SK-N-SH (cell line): Measurements from ENCODE around the gene CNTNAP2. TPM values are rescaled to one million over a fixed set of nuclear protein-coding genes. Genes with fewer than 3 reads are reported as not detected.

Experiments
- CTCF ChIA-PET: fragments of 300-600, 350-600 bp; formaldehyde crosslinking; extraction: SDS; loops from one replicate; lab custom pipeline; 2021; lab: Yijun Ruan, JAX
- POLR2A ChIA-PET: fragments of 350-600 bp; sonication (Branson Sonifier 250); formaldehyde crosslinking; extraction: SDS; loops from one replicate; lab custom pipeline; 2020; ENCODE audit warnings: antibody characterized with exemption, inconsistent platforms; lab: Yijun Ruan, JAX
- DNase-seq: peaks from one replicate; pipeline ENCODE4 v3.0.0; 2012
- H2AFZ ChIP-seq: fragments of 200-600 bp; sonication (generic); 2 replicates; pipeline ENCODE4 v1.8.1; 2016; ENCODE audit warnings: antibody characterized with exemption, mild to moderate bottlenecking, low read depth
- H3F3A ChIP-seq: fragments of 200-600 bp; sonication (generic); replicated peaks from 2 replicates; pipeline ENCODE3; 2016; ENCODE audit warnings: antibody characterized with exemption, mild to moderate bottlenecking; ENCODE audit not compliant: insufficient read depth
- H3K27ac ChIP-seq, 2 experiments: fragments of 200-500 bp in 1 of 2; fragments of 200-600 bp in 1 of 2; sonication (Bioruptor generic) in 1 of 2; sonication (generic), shearing (Covaris generic) in 1 of 2; 2 replicates each; pipeline versions ENCODE4 v1.5.1 to v1.6.1; 2014 to 2016; ENCODE audit warnings: low read depth in 2 of 2, inconsistent platforms in 1 of 2, low read length in 1 of 2, mild to moderate bottlenecking in 1 of 2, mixed read lengths in 1 of 2
- H3K27me3 ChIP-seq: fragments of 200-600 bp; sonication (generic), shearing (Covaris generic); 2 replicates; pipeline ENCODE4 v1.6.1; 2016; ENCODE audit warnings: mixed run types; ENCODE audit not compliant: insufficient read depth
- H3K36me3 ChIP-seq, 2 experiments: fragments of 200-500 bp in 1 of 2; fragments of 200-600 bp in 1 of 2; sonication (Bioruptor generic) in 1 of 2; sonication (generic) in 1 of 2; replicated peaks in 1 of 2; 2 replicates each; pipeline versions ENCODE3 to v1.5.1; 2014 to 2016; ENCODE audit warnings: low read length in 1 of 2, mild to moderate bottlenecking in 1 of 2; ENCODE audit not compliant: insufficient read depth in 2 of 2, control insufficient read depth in 1 of 2
- H3K4me1 ChIP-seq, 2 experiments: fragments of 200-500 bp in 1 of 2; fragments of 200-600 bp in 1 of 2; sonication (Bioruptor generic) in 1 of 2; sonication (generic), shearing (Covaris generic) in 1 of 2; 2 replicates each; pipeline versions ENCODE4 v1.5.1 to v1.6.1; 2014 to 2016; ENCODE audit warnings: low read depth in 1 of 2, low read length in 1 of 2, mixed run types in 1 of 2; ENCODE audit not compliant: insufficient read depth in 2 of 2, control insufficient read depth in 1 of 2
- H3K4me2 ChIP-seq: fragments of 200-600 bp; sonication (generic), shearing (Covaris generic); 2 replicates; pipeline ENCODE4 v1.6.1; 2017; ENCODE audit warnings: mixed run types
- H3K4me3 ChIP-seq, 2 experiments: fragments of 200-500 bp in 1 of 2; fragments of 200-600 bp in 1 of 2; sonication (Bioruptor generic) in 1 of 2; sonication (generic), shearing (Covaris generic) in 1 of 2; 2 replicates each; pipeline versions ENCODE4 v1.5.1 to v1.8.1; 2014 to 2016; ENCODE audit warnings: low read depth in 2 of 2, inconsistent platforms in 1 of 2, low read length in 1 of 2, mild to moderate bottlenecking in 1 of 2, mixed read lengths in 1 of 2, moderate library complexity in 1 of 2
- H3K79me2 ChIP-seq: fragments of 200-600 bp; sonication (generic); 2 replicates; pipeline ENCODE4 v1.8.1; 2017; ENCODE audit warnings: mild to moderate bottlenecking; ENCODE audit not compliant: insufficient read depth
- H3K9ac ChIP-seq: fragments of 200-600 bp; sonication (generic); 2 replicates; pipeline ENCODE4 v1.6.1; 2017; ENCODE audit warnings: mixed run types
- H3K9me2 ChIP-seq: fragments of 200-600 bp; sonication (generic); 2 replicates; pipeline ENCODE4 v1.6.1; 2017; ENCODE audit warnings: mixed run types
- H3K9me3 ChIP-seq: fragments of 200-600 bp; sonication (generic); 2 replicates; pipeline ENCODE4 v1.6.1; 2017; ENCODE audit warnings: mixed run types, mild to moderate bottlenecking, moderate library complexity
- H4K20me1 ChIP-seq: fragments of 200-600 bp; sonication (generic); 2 replicates; pipeline ENCODE4 v1.6.1; 2017; ENCODE audit warnings: mild to moderate bottlenecking, mixed run types; ENCODE audit not compliant: insufficient read depth
- EP300 ChIP-seq, 2 experiments: IDR thresholded peaks; 2 replicates each; pipeline versions ENCODE4 v1.4.0 to v1.6.1; 2012; ENCODE audit warnings: borderline replicate concordance in 1 of 2, low read depth in 1 of 2, low read length in 1 of 2
- EZH2phosphoT487 ChIP-seq: fragments of 200-600 bp; sonication (generic); IDR thresholded peaks from 2 replicates; pipeline ENCODE4 v1.6.1; 2017; ENCODE audit warnings: low read depth, mixed run types, mild to moderate bottlenecking, antibody characterized with exemption, moderate library complexity, borderline replicate concordance
- FOSL2 ChIP-seq: IDR thresholded peaks from 2 replicates; pipeline ENCODE4 v1.4.0; 2012; ENCODE audit warnings: low read depth, mild to moderate bottlenecking, moderate library complexity, borderline replicate concordance
- JUND ChIP-seq: IDR thresholded peaks from 2 replicates; pipeline ENCODE4 v1.4.0; 2012
- MEF2A ChIP-seq: IDR thresholded peaks from 2 replicates; pipeline ENCODE4 v1.4.0; 2012; ENCODE audit warnings: low read depth, borderline replicate concordance
- MXI1 ChIP-seq: IDR thresholded peaks from 2 replicates; pipeline ENCODE4 v1.6.1; 2012; ENCODE audit warnings: mild to moderate bottlenecking, low read depth, low read length, improper control_type of control experiment
- NFIC ChIP-seq: IDR thresholded peaks from 2 replicates; pipeline ENCODE4 v1.4.0; 2012; ENCODE audit warnings: borderline replicate concordance
- NRF1 ChIP-seq: IDR thresholded peaks from 2 replicates; pipeline ENCODE4 v1.6.1; 2012; ENCODE audit warnings: low read depth, mild to moderate bottlenecking, low read length
- PBX3 ChIP-seq: IDR thresholded peaks from 2 replicates; pipeline ENCODE4; 2012
- RCOR1 ChIP-seq: fragments of 150-350 bp; IDR thresholded peaks from 2 replicates; pipeline ENCODE4 v1.6.1; 2017; ENCODE audit warnings: antibody characterized with exemption, low read length
- RXRA ChIP-seq: IDR thresholded peaks from 2 replicates; pipeline ENCODE4 v1.4.0; 2012; ENCODE audit warnings: low read depth, mild to moderate bottlenecking, borderline replicate concordance
- SMC3 ChIP-seq: IDR thresholded peaks from 2 replicates; pipeline ENCODE4 v1.6.1; 2012; ENCODE audit warnings: low read depth, low read length, improper control_type of control experiment
- TAF1 ChIP-seq: IDR thresholded peaks from 2 replicates; pipeline ENCODE4 v1.6.1; 2012; ENCODE audit warnings: low read depth, mild to moderate bottlenecking, low read length, moderate library complexity, borderline replicate concordance
- TCF12 ChIP-seq: IDR thresholded peaks from 2 replicates; pipeline ENCODE4 v1.4.0; 2012
- YY1 ChIP-seq: IDR thresholded peaks from 2 replicates; pipeline ENCODE4 v1.4.0; 2012; ENCODE audit warnings: low read depth, mild to moderate bottlenecking
- WGBS: methylation state at CpG from one replicate; pipeline ENCODE4 v1.1.6; 2017; ENCODE audit warnings: low lambda C conversion rate; 5-methylcytosine and 5-hydroxymethylcytosine counted together
- polyA plus RNA-seq, 3 experiments: library from polyadenylated mRNA; depleted of rRNA; stranded (reverse); fragments of >200 nt; gene quantifications; 2 replicates each; pipeline ENCODE4 v1.2.3, GENCODE V29; 2012
- TF ChIP-seq, protein P1 (sequence below): IDR thresholded peaks from 2 replicates; pipeline ENCODE4 v1.4.0; 2012; ENCODE audit warnings: low read depth
- TF ChIP-seq, protein P2 (sequence below): fragments of 150-350 bp; IDR thresholded peaks from 2 replicates; pipeline ENCODE4 v1.6.1; 2016; ENCODE audit warnings: mild to moderate bottlenecking, low read depth, low read length
- TF ChIP-seq, protein P3 (sequence below): IDR thresholded peaks from 2 replicates; pipeline ENCODE4 v1.6.1; 2012; ENCODE audit warnings: mild to moderate bottlenecking, low read depth, low read length, moderate library complexity

The CNTNAP2 gene
- polyA plus RNA-seq, 1 of the 3 experiments (the other 2 are of a cell fraction) = 3.4 TPM

DNA sequence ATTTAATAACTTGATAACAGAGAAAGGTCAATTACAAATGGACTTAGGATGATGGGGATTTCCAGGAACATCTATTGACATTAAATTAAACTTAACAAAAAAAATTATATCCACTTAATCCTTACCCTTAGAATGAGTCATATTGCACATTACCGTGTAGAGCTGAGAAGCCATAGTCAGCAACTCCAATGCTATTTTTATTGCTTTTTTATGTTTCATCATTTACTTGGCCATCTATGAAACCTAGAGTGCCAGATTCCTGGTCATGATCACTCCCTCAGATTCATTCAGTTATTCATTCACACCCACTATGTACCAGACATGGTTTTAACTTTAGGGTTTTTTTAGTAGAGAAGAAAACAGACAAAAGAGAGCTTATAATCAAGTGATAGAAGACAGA, 1180.4 kb downstream of the CNTNAP2 start:
- no peaks in the 10 kb centered on the region for H4K20me1 ChIP-seq
- POLR2A ChIA-PET = no interaction called here
- no peak overlapping the region for H2AFZ ChIP-seq
- WGBS = 24% methylated on average over 1 of the region's 1 CpG
- no peak overlapping the region for H3K4me2 ChIP-seq
- no peak for TF ChIP-seq EZH2phosphoT487
- no peak for TF ChIP-seq RCOR1
- TF ChIP-seq, protein P1, sequence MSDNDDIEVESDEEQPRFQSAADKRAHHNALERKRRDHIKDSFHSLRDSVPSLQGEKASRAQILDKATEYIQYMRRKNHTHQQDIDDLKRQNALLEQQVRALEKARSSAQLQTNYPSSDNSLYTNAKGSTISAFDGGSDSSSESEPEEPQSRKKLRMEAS = no peak
- no peak for TF ChIP-seq JUND
- no peak for TF ChIP-seq NRF1
- no peak for TF ChIP-seq YY1
- TF ChIP-seq RXRA = no peak
- TF ChIP-seq FOSL2 = no peak
- no peak for TF ChIP-seq TAF1
- TF ChIP-seq, protein P2, sequence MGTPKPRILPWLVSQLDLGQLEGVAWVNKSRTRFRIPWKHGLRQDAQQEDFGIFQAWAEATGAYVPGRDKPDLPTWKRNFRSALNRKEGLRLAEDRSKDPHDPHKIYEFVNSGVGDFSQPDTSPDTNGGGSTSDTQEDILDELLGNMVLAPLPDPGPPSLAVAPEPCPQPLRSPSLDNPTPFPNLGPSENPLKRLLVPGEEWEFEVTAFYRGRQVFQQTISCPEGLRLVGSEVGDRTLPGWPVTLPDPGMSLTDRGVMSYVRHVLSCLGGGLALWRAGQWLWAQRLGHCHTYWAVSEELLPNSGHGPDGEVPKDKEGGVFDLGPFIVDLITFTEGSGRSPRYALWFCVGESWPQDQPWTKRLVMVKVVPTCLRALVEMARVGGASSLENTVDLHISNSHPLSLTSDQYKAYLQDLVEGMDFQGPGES = no peak
- no peak for TF ChIP-seq NFIC
- TF ChIP-seq SMC3 = no peak
- TF ChIP-seq, protein P3, sequence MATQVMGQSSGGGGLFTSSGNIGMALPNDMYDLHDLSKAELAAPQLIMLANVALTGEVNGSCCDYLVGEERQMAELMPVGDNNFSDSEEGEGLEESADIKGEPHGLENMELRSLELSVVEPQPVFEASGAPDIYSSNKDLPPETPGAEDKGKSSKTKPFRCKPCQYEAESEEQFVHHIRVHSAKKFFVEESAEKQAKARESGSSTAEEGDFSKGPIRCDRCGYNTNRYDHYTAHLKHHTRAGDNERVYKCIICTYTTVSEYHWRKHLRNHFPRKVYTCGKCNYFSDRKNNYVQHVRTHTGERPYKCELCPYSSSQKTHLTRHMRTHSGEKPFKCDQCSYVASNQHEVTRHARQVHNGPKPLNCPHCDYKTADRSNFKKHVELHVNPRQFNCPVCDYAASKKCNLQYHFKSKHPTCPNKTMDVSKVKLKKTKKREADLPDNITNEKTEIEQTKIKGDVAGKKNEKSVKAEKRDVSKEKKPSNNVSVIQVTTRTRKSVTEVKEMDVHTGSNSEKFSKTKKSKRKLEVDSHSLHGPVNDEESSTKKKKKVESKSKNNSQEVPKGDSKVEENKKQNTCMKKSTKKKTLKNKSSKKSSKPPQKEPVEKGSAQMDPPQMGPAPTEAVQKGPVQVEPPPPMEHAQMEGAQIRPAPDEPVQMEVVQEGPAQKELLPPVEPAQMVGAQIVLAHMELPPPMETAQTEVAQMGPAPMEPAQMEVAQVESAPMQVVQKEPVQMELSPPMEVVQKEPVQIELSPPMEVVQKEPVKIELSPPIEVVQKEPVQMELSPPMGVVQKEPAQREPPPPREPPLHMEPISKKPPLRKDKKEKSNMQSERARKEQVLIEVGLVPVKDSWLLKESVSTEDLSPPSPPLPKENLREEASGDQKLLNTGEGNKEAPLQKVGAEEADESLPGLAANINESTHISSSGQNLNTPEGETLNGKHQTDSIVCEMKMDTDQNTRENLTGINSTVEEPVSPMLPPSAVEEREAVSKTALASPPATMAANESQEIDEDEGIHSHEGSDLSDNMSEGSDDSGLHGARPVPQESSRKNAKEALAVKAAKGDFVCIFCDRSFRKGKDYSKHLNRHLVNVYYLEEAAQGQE = no peak
- no peaks in the 10 kb centered on the region for H3K79me2 ChIP-seq
- H3K27me3 ChIP-seq = no peaks in the 10 kb centered on the region
- no peaks in the 10 kb centered on the region for H3K9me2 ChIP-seq
- H3K4me1 ChIP-seq = peaks cover 3 to 10% of the 10 kb centered on the region in 2 experiments; a peak in 1 of 4 replicates
- no peak overlapping the region for H3K9ac ChIP-seq
- peaks cover 8% of the 10 kb centered on the region for H3F3A ChIP-seq
- no peak overlapping the region for H3K27ac ChIP-seq
- H3K36me3 ChIP-seq = no peaks in the 10 kb centered on the region
- DNase-seq = no peak
- CTCF ChIA-PET = interaction anchor here (0.6 kb wide), 1 partner anchor 253 kb away, joined by 4 read pairs; no protein-coding TSS in a partner anchor
- no peaks in the 10 kb centered on the region for H3K9me3 ChIP-seq
- no peak overlapping the region for H3K4me3 ChIP-seq

DNA sequence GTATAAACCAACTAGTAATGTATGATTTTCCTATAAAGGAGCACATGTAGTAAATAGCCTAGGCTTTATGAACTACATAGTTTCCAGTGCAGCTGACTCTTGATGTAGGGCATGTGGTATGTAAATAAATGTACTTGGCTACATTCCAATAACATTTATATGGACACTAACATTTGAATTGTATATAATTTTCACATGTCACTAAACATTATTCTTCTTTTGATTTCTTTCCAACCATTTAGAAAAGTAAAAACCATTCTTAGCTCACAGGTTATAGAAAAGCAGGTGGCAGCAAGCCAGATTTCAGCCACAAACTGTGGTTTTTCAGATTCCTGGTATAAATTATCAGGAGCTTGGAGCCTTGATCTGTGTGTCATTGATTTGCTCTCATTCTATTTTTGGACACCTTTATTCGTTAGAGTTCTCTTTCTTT, 1182.0 kb downstream of the CNTNAP2 start:
- Histone ChIP-seq H3K79me2 (no peaks in the 10 kb centered on the region), H3K4me1 (peaks cover 3 to 10% of the 10 kb centered on the region in 2 experiments; a peak in 1 of 4 replicates), H3K4me3 (no peak overlapping the region), H4K20me1 (no peaks in the 10 kb centered on the region), H3K27me3 (no peaks in the 10 kb centered on the region), H3F3A (peaks cover 8% of the 10 kb centered on the region), H3K27ac (peak overlapping the region in 1 of 2 experiments; percentile 18; a peak in 1 of 4 replicates), H3K9ac (no peak overlapping the region), H3K4me2 (peak overlapping the region; percentile 12), H3K9me3 (no peaks in the 10 kb centered on the region), H2AFZ (no peak overlapping the region), H3K9me2 (no peaks in the 10 kb centered on the region), H3K36me3 (no peaks in the 10 kb centered on the region)
- no peak for DNase-seq
- CTCF ChIA-PET = no interaction called here
- 14% methylated on average over 1 of the region's 1 CpG for WGBS
- POLR2A ChIA-PET = no interaction called here
- peak; percentile 48; the same call in 1 of the 2 replicates for TF ChIP-seq JUND
- no peak for TF ChIP-seq MXI1
- TF ChIP-seq MEF2A = peak; percentile 87
- TF ChIP-seq EP300 (IDR thresholded peaks at IDR 0.05; ENCODE audit: borderline replicate concordance in 1 of 2, low read depth in 1 of 2, low read length in 1 of 2) = peak in 1 of 2 experiments; percentile 51; a peak in 1 of 4 replicates
- TF ChIP-seq PBX3 = peak; percentile 67
- peak; percentile 70 for TF ChIP-seq TCF12
- TF ChIP-seq NFIC = peak; percentile 84
- TF ChIP-seq, protein P2 = no peak
